ENCODE measurements around the gene ASPN.

Gene ASPN

GRCh38 chr9:92512622-92513021 lies 30.3 kb upstream of the ASPN start:
- H3K9me2 ChIP-seq (ENCODE audit: low read depth, low read length): no peaks in the 10 kb centered on the region
- no peaks in the 10 kb centered on the region for H3K27me3 ChIP-seq (ENCODE audit: insufficient read depth, low read length)
- H3K4me3 ChIP-seq (ENCODE audit: low read depth, low read length, poor library complexity, severe bottlenecking): no peak overlapping the region
- no peaks in the 10 kb centered on the region for H3K36me3 ChIP-seq (ENCODE audit: insufficient read depth, low read length)
- H2AFZ ChIP-seq (ENCODE audit: low read length): no peak overlapping the region
- TF ChIP-seq CTCF (IDR thresholded peaks at IDR 0.05; ENCODE audit: low read length) (no peak), EZH2 (IDR thresholded peaks at IDR 0.05; ENCODE audit: borderline replicate concordance, low read length) (no peak)
- H3K27ac ChIP-seq (ENCODE audit: low read depth, low read length, poor library complexity, severe bottlenecking): no peak overlapping the region
- no peaks in the 10 kb centered on the region for H3K79me2 ChIP-seq (ENCODE audit: insufficient read depth, low read length)
- H3F3A ChIP-seq (ENCODE audit: insufficient read depth, low read length): no peaks in the 10 kb centered on the region
- no peak overlapping the region for H3K9ac ChIP-seq (ENCODE audit: low read length)
- no peaks in the 10 kb centered on the region for H3K9me3 ChIP-seq (ENCODE audit: low read length)
- H3K4me1 ChIP-seq (ENCODE audit: insufficient read depth, low read length, severe bottlenecking): no peaks in the 10 kb centered on the region
- H4K20me1 ChIP-seq (ENCODE audit: insufficient read depth, low read length): no peaks in the 10 kb centered on the region
- H3K4me2 ChIP-seq (ENCODE audit: low read length): no peak overlapping the region

DNA sequence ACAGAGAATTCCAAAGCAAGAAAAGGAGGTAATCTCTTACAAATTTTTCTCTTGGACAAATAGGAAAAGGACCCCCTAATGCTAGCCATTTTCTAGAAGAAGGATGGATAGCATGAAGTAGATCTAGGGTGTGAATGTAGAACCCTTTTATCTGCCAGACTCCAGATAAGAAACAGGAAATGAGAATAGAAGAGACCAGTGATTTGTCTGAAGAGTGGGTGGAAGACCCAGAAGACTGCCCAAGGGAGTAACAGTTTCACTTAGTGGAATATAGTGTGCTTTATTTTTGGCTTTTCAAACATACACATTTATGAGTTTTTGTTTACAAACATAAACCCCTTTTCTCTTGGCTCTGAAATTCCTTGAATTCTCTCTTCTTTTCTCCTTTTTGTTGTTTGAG lies 28.4 kb upstream of the ASPN start:
- Histone ChIP-seq H3F3A (ENCODE audit: insufficient read depth, low read length) (no peaks in the 10 kb centered on the region), H2AFZ (ENCODE audit: low read length) (no peak overlapping the region), H3K9me2 (ENCODE audit: low read depth, low read length) (no peaks in the 10 kb centered on the region), H3K9me3 (ENCODE audit: low read length) (no peaks in the 10 kb centered on the region), H3K27ac (ENCODE audit: low read depth, low read length, poor library complexity, severe bottlenecking) (no peak overlapping the region), H4K20me1 (ENCODE audit: insufficient read depth, low read length) (no peaks in the 10 kb centered on the region), H3K4me2 (ENCODE audit: low read length) (no peak overlapping the region), H3K36me3 (ENCODE audit: insufficient read depth, low read length) (no peaks in the 10 kb centered on the region), H3K4me1 (ENCODE audit: insufficient read depth, low read length, severe bottlenecking) (no peaks in the 10 kb centered on the region), H3K9ac (ENCODE audit: low read length) (no peak overlapping the region), H3K27me3 (ENCODE audit: insufficient read depth, low read length) (no peaks in the 10 kb centered on the region), H3K79me2 (ENCODE audit: insufficient read depth, low read length) (no peaks in the 10 kb centered on the region), H3K4me3 (ENCODE audit: low read depth, low read length, poor library complexity, severe bottlenecking) (no peak overlapping the region)
- TF ChIP-seq EZH2 (IDR thresholded peaks at IDR 0.05; ENCODE audit: borderline replicate concordance, low read length) (no peak), CTCF (IDR thresholded peaks at IDR 0.05; ENCODE audit: low read length) (no peak)

GRCh38 chr9:92509050-92509449 lies 26.7 kb upstream of the ASPN start:
- Histone ChIP-seq H3K4me3 (ENCODE audit: low read depth, low read length, poor library complexity, severe bottlenecking) (no peak overlapping the region), H3K9me3 (ENCODE audit: low read length) (no peaks in the 10 kb centered on the region), H3K79me2 (ENCODE audit: insufficient read depth, low read length) (no peaks in the 10 kb centered on the region), H2AFZ (ENCODE audit: low read length) (no peak overlapping the region), H4K20me1 (ENCODE audit: insufficient read depth, low read length) (no peaks in the 10 kb centered on the region), H3K36me3 (ENCODE audit: insufficient read depth, low read length) (no peaks in the 10 kb centered on the region), H3K9me2 (ENCODE audit: low read depth, low read length) (no peaks in the 10 kb centered on the region), H3K9ac (ENCODE audit: low read length) (no peak overlapping the region), H3K4me2 (ENCODE audit: low read length) (no peak overlapping the region), H3K27ac (ENCODE audit: low read depth, low read length, poor library complexity, severe bottlenecking) (no peak overlapping the region), H3K27me3 (ENCODE audit: insufficient read depth, low read length) (no peaks in the 10 kb centered on the region), H3K4me1 (ENCODE audit: insufficient read depth, low read length, severe bottlenecking) (no peaks in the 10 kb centered on the region), H3F3A (ENCODE audit: insufficient read depth, low read length) (no peaks in the 10 kb centered on the region)
- TF ChIP-seq EZH2 (IDR thresholded peaks at IDR 0.05; ENCODE audit: borderline replicate concordance, low read length) (no peak), CTCF (IDR thresholded peaks at IDR 0.05; ENCODE audit: low read length) (no peak)

All from OCI-LY1 (cell line).